ENCODE data around the gene MIGA2. TPM values are rescaled to one million over a fixed set of nuclear protein-coding genes. Genes with fewer than 3 reads are reported as not detected.
"Not testable (repeated sequence)": the region's sequence is repeated elsewhere in the genome, so short reads cannot be mapped to it uniquely, and the experiment has no call there.

The MIGA2 gene
- total RNA-seq, 1 experiment from 2014 or later: 23.7 TPM

- POLR2A ChIA-PET: interaction anchor here (1.0 to 1.9 kb wide), 4 partner anchors 8 to 400 kb away, joined by 3 to 6 read pairs (median 4); partner anchors contain the start of genes DOLPP1 and SH3GLB2
- intact Hi-C loops (cut with micrococcal nuclease): not testable (repeated sequence)
Measured at GRCh38 chr9:129035838-129036237, 588 bp upstream of the MIGA2 start.

DNA sequence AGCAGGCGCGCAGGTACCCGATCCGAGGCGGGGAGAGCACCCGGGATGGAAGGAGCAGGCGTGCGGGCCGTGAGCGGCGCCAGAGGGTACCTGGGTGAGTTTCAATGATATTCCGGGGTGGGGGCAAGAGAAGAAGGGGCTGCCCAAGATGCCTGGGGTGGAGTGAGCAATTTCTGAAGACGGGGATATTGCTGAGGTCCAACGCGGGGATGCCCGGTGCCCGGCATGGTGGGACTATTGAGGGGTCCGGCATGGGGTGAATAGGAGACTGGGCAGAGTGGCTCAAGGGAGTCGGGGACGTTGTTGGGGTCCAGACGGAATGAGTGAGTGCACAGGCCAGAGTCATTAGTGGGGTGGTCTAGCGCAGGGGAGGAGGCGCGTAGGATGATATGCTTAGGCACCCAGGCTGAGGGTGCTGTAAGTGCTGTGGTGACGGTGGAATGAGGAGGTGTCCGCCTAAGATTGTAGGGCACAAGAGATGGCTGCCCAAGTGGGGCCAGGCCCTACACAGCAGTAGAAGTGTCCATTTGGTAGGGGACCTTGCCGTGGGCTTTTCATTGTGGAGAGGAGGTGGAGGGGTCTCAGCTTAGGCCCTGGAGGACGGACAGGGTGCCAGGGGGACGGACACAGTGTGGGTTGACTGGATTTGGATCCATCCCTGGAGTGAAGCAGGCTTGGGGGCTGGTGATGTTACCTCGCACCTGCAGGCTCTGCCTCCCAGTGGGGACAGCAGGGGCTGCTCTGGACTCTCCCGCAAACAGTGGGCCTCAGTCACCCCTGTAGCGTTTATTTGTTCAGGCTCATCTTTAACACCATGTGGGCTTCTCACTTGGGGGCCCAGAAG, 719 bp downstream of the MIGA2 start:
- H3K79me2 ChIP-seq (ENCODE audit: insufficient read depth, low read length): peaks cover 5% of the 10 kb centered on the region; the same call in 1 of the 2 replicates
- BruUV-seq (replicated peaks): TSS peak; percentile 62
- no peak for ATAC-seq
- POLR2A ChIA-PET: interaction anchor here (0.7 to 1.9 kb wide), 5 partner anchors 8 to 678 kb away, joined by 3 to 6 read pairs (median 4); partner anchors contain the start of genes DOLPP1 and SH3GLB2
- CTCF ChIA-PET: interaction anchor here (1.7 kb wide), 1 partner anchor 9 kb away, joined by 7 read pairs; the partner anchor contains the start of gene SH3GLB2
- H3K27me3 ChIP-seq (ENCODE audit: insufficient read depth, low read length): no peaks in the 10 kb centered on the region
- H3K27ac ChIP-seq (ENCODE audit: low read depth, low read length): peak overlapping the region; percentile 54
- H2AFZ ChIP-seq (ENCODE audit: low read depth, low read length, poor library complexity, severe bottlenecking): no peak overlapping the region
- no peaks in the 10 kb centered on the region for H3K9me3 ChIP-seq (ENCODE audit: control insufficient read depth in 1 of 2, insufficient read depth in 1 of 2, low read depth in 1 of 2, low read length in 2 of 2)
- peaks cover 9 to 20% of the 10 kb centered on the region in 2 experiments; a peak in 2 of 4 replicates for H3K4me1 ChIP-seq (ENCODE audit: control insufficient read depth in 1 of 2, insufficient read depth in 2 of 2, low read length in 2 of 2)
- intact Hi-C loops (cut with micrococcal nuclease): no loop called here
- H4K20me1 ChIP-seq (ENCODE audit: insufficient read depth): no peaks in the 10 kb centered on the region
- H3K36me3 ChIP-seq (ENCODE audit: control insufficient read depth in 1 of 2, insufficient read depth in 2 of 2, low read length in 2 of 2): peaks cover 0 to 4% of the 10 kb centered on the region in 2 experiments; a peak in 1 of 4 replicates
- DNase-seq (ENCODE audit: low read depth, low spot score): no peak
- H3K4me2 ChIP-seq (ENCODE audit: low read length): peak overlapping the region; percentile 83
- RAD21 ChIA-PET (ENCODE audit: low non-redundant PET in 1 of 2, low total read pairs in 2 of 2, uncharacterized antibody in 2 of 2, unreplicated experiment in 2 of 2): no interaction called here
- H3K4me3 ChIP-seq (replicated peaks in 1 of 2; ENCODE audit: low read depth in 1 of 2, low read length in 2 of 2): peak overlapping the region; percentile 96 to 99
- peak overlapping the region; percentile 89 for H3K9ac ChIP-seq (ENCODE audit: low read length)
- H3K9me2 ChIP-seq (ENCODE audit: insufficient read depth): no peaks in the 10 kb centered on the region
- TF ChIP-seq SP1 (IDR thresholded peaks at IDR 0.05; ENCODE audit: low read depth) (no peak), ZFX (IDR thresholded peaks at IDR 0.05) (peak; percentile 26; the same call in 1 of the 2 replicates)

More at GRCh38 chr9:129035838-129036237, 588 bp upstream of the MIGA2 start:
- H3K27me3 ChIP-seq (ENCODE audit: insufficient read depth, low read length); RAD21 ChIA-PET (ENCODE audit: low non-redundant PET in 1 of 2, low total read pairs in 2 of 2, uncharacterized antibody in 2 of 2, unreplicated experiment in 2 of 2); H3K79me2 ChIP-seq (ENCODE audit: insufficient read depth, low read length); DNase-seq (ENCODE audit: low read depth, low spot score); BruUV-seq (replicated peaks); H3K36me3 ChIP-seq (ENCODE audit: control insufficient read depth in 1 of 2, insufficient read depth in 2 of 2, low read length in 2 of 2); H3K9me2 ChIP-seq (ENCODE audit: insufficient read depth); H3K9me3 ChIP-seq (ENCODE audit: control insufficient read depth in 1 of 2, insufficient read depth in 1 of 2, low read depth in 1 of 2, low read length in 2 of 2); H4K20me1 ChIP-seq (ENCODE audit: insufficient read depth); CTCF ChIA-PET: not testable (repeated sequence)
- Histone ChIP-seq H3K9ac (ENCODE audit: low read length) (peak overlapping the region; percentile 89), H3K27ac (ENCODE audit: low read depth, low read length) (peak overlapping the region; percentile 75), H3K4me2 (ENCODE audit: low read length) (peak overlapping the region; percentile 83), H3K4me1 (ENCODE audit: control insufficient read depth in 1 of 2, insufficient read depth in 2 of 2, low read length in 2 of 2) (peaks cover 9 to 20% of the 10 kb centered on the region in 2 experiments; a peak in 2 of 4 replicates), H3K4me3 (replicated peaks in 1 of 2; ENCODE audit: low read depth in 1 of 2, low read length in 2 of 2) (peak overlapping the region; percentile 96 to 99), H2AFZ (ENCODE audit: low read depth, low read length, poor library complexity, severe bottlenecking) (peak overlapping the region; percentile 28)
- ATAC-seq: peak; percentile 56
